Transverse colon (tissue), 4 donors: ENCODE measurements around the gene GPC1. TPM values are rescaled to one million over a fixed set of nuclear protein-coding genes. Genes with fewer than 3 reads are reported as not detected.

Experiments
- DNase-seq: peaks from one replicate; pipeline ENCODE4 v3.0.0-alpha.2; 2019
- H3K27ac ChIP-seq, 4 donors: fragments of 200-600 bp; sonication (generic); 2 replicates each; pipeline ENCODE4 v1.5.1; 2016 to 2018; ENCODE audit warnings: inconsistent platforms in 4 of 4
- H3K27me3 ChIP-seq: fragments of 200-600 bp; sonication (generic); 2 replicates; pipeline ENCODE4 v1.5.1; 2017; ENCODE audit warnings: inconsistent platforms
- H3K36me3 ChIP-seq, 4 donors: fragments of 200-600 bp; sonication (generic); 2 replicates each; pipeline ENCODE4 v1.5.1; 2017 to 2019; ENCODE audit warnings: inconsistent platforms in 4 of 4
- H3K4me1 ChIP-seq, 4 donors: fragments of 200-600 bp; sonication (generic); 2 replicates each; pipeline ENCODE4 v1.5.1; 2017 to 2020; ENCODE audit warnings: inconsistent platforms in 4 of 4
- H3K4me3 ChIP-seq, 4 donors: fragments of 200-600 bp; sonication (generic); 1 replicate in 1 of 4; 2 replicates in 3 of 4; pipeline versions ENCODE4 v1.5.1 to v1.6.1; 2017 to 2019; ENCODE audit warnings: inconsistent platforms in 4 of 4
- H3K9me3 ChIP-seq, 2 donors: fragments of 200-600 bp; sonication (generic); 2 replicates each; pipeline ENCODE4 v1.5.1; 2017 to 2019; ENCODE audit warnings: inconsistent platforms in 2 of 2
- CTCF ChIP-seq, 5 experiments: fragments of 200-600 bp in 3 of 5; fragments of 450-650 bp in 2 of 5; sonication (generic) in 3 of 5; IDR thresholded peaks; 1 replicate in 2 of 5; 2 replicates in 3 of 5; pipeline ENCODE4 v1.5.1; 2016 to 2017; ENCODE audit warnings: antibody characterized with exemption in 5 of 5, inconsistent platforms in 3 of 5, mild to moderate bottlenecking in 2 of 5, moderate library complexity in 1 of 5
- EP300 ChIP-seq: sonication (generic); formaldehyde crosslinking; IDR thresholded peaks from one replicate; pipeline ENCODE4 v1.6.1; 2017; ENCODE audit warnings: antibody characterized with exemption, low read depth
- POLR2A ChIP-seq: fragments of 450-650 bp; IDR thresholded peaks from one replicate; pipeline ENCODE4 v1.6.1; 2016; ENCODE audit warnings: antibody characterized with exemption, mild to moderate bottlenecking, moderate library complexity
- POLR2AphosphoS5 ChIP-seq, 3 donors: sonication (generic); formaldehyde crosslinking; IDR thresholded peaks; one replicate each; pipeline ENCODE4 v1.6.1; 2016; ENCODE audit warnings: antibody characterized with exemption in 3 of 3
- WGBS, 2 donors: methylation state at CpG; one replicate each; pipeline ENCODE4 v1.1.5; 2018; ENCODE audit warnings: low coverage in 1 of 2; 5-methylcytosine and 5-hydroxymethylcytosine counted together
- in situ Hi-C, 4 donors: fragments of 200-750 bp; cut with MboI; loops; one replicate each; pipeline versions ENCODE4 v1.15.0 to v1.15.1; 2017; ENCODE audit warnings: low sequenced_read_pairs in 3 of 4, low pct_ligation_motif_present in 1 of 4, low pct_unique_long_range_greater_than_20kb in 1 of 4
- intact Hi-C: fragments of 100-400 bp; cut with DNase I; formaldehyde crosslinking; loops from one replicate; pipeline ENCODE4 v1.15.1; 2023; ENCODE audit warnings: low total_unique reads
- total RNA-seq, 4 donors: library from RNA; depleted of rRNA; stranded (reverse); fragments of >200 nt; gene quantifications; one replicate each; pipeline ENCODE4 v1.1.0, GENCODE V29; 2016

GPC1 gene
- total RNA-seq, 4 donors from 2014 or later, result 10.4 to 31.8 (median 18.0) TPM

DNA sequence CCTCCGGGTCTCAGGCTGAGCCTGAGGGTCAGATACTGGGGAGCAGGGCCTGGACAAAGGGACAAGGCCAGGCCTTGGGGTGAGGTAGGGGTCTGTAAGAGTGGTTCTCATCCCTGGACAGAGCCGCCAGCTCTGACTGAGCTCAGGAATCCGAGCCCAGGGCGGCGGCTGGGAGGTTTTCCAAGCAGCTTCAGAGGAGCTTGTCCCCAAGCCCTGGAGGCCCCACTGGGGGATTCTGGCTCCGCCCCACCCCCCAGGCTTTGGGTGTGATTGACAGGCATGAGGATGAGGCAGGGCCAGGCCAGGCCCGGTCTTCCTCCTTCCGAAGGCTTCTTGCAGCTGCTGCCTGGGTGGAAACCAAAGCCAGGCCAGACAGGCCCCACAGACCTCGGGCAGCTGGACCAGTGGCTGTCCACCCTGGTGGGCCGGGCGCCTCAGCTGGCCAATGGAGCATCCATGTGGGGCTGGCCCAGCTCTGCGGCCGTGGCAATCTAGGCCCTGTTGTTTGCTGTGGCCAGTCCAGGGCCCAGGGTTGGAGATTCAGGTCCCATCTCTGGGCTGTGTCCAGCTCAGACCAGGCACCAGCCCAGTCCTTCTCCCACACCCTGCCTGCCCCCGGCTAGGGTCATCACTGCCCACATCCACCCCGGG lies 23.1 kb upstream of the GPC1 start:
- TF ChIP-seq EP300 (no peak), CTCF (IDR thresholded peaks at IDR 0.05) (no peak), POLR2AphosphoS5 (IDR thresholded peaks at IDR 0.05) (no peak), POLR2A (no peak)
- Histone ChIP-seq H3K9me3 (no peaks in the 10 kb centered on the region), H3K27ac (no peak overlapping the region), H3K4me1 (no peaks in the 10 kb centered on the region), H3K36me3 (no peaks in the 10 kb centered on the region), H3K27me3 (no peaks in the 10 kb centered on the region), H3K4me3 (no peak overlapping the region)
- WGBS, 2 donors, result 69% methylated on average over 8 of the region's 15 CpGs; no CpG with 5 or more reads in 1 of the 2 donors
- in situ Hi-C loops (no loop called here), intact Hi-C loops (no loop called here)
- DNase-seq, result no peak

GRCh38 chr2:240412975-240413812 lies 22.3 kb upstream of the GPC1 start:
- Histone ChIP-seq H3K36me3 (no peaks in the 10 kb centered on the region), H3K27me3 (no peaks in the 10 kb centered on the region), H3K4me1 (no peaks in the 10 kb centered on the region), H3K27ac (no peak overlapping the region), H3K9me3 (no peaks in the 10 kb centered on the region), H3K4me3 (no peak overlapping the region)
- TF ChIP-seq POLR2A (no peak), EP300 (no peak), POLR2AphosphoS5 (IDR thresholded peaks at IDR 0.05) (no peak), CTCF (IDR thresholded peaks at IDR 0.05) (no peak)
- intact Hi-C loops (no loop called here), in situ Hi-C loops (no loop called here)
- 91% methylated on average over 24 of the region's 26 CpGs; no CpG with 5 or more reads in 1 of the 2 donors for WGBS, 2 donors
- no peak for DNase-seq

DNA sequence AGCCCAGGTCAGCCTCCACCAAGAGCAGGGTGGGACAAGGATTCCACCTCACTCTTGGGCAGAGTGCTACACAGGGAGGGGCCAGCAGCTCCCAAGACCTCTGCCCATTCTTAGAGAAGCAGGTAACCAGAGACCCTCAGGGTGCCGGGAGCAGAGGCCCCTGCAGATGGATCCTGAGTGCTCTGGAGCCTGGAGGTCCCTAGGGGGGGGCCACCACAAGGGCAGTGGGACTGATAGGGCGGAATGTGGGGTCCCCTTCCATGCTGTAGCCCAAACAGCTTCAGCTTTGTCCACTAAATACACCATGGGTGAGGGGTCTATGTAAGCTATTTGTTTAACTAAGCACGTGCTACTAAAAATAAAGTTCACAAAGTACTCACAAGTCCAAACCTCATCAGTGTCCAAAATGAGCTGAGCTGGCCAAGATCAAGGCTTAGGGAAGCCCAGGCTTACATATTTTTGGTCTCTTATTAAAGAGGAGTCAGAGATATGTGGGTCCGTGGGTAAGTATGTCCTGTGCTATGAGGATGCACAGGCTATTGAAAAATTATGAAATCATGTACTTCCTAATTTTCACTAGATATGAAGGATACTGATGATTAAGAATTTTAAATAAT lies 21.5 kb upstream of the GPC1 start:
- WGBS, 2 donors, result 40 to 70% methylated on average over 1 to 4 of the region's 4 CpGs

More for the DNA sequence above, 21.5 kb upstream of the GPC1 start:
- no peaks in the 10 kb centered on the region for H3K4me1 ChIP-seq
- H3K4me3 ChIP-seq, result no peak overlapping the region
- no peaks in the 10 kb centered on the region for H3K9me3 ChIP-seq
- H3K27me3 ChIP-seq, result no peaks in the 10 kb centered on the region
- in situ Hi-C loops, result no loop called here
- no peaks in the 10 kb centered on the region for H3K36me3 ChIP-seq
- no peak for DNase-seq
- TF ChIP-seq EP300 (no peak), CTCF (IDR thresholded peaks at IDR 0.05) (no peak), POLR2AphosphoS5 (IDR thresholded peaks at IDR 0.05) (no peak), POLR2A (no peak)
- H3K27ac ChIP-seq, result no peak overlapping the region
- intact Hi-C loops, result no loop called here
